NB4 (cell line): ENCODE measurements around the gene TAS2R38.

Experiments used
- DNase-seq: peaks from one replicate; pipeline ENCODE4 v3.0.0; 2010; ENCODE audit warnings: low read depth
- H3K4me3 ChIP-seq: one replicate; pipeline ENCODE4 v1.5.1; 2011; ENCODE audit warnings: mild to moderate bottlenecking, low read depth, low read length, moderate library complexity
- MAX ChIP-seq: IDR thresholded peaks from 2 replicates; pipeline ENCODE4 v1.6.1; 2011; ENCODE audit warnings: low read depth, low read length
- MYC ChIP-seq: IDR thresholded peaks from 2 replicates; pipeline ENCODE4 v1.6.1; 2011; ENCODE audit warnings: low read depth, low read length
- POLR2A ChIP-seq: IDR thresholded peaks from 2 replicates; pipeline ENCODE4 v1.6.1; 2011; ENCODE audit warnings: mild to moderate bottlenecking; ENCODE audit not compliant: insufficient read length; ENCODE audit errors: extremely low read depth
- TF ChIP-seq, protein P1 (sequence below): IDR thresholded peaks from one replicate; pipeline ENCODE4 v1.5.1; 2012; ENCODE audit warnings: low read depth, low read length

TAS2R38 gene

GRCh38 chr7:141986923-141987322 is 13.3 kb upstream of the TAS2R38 start:
- no peak overlapping the region for H3K4me3 ChIP-seq
- no peak for TF ChIP-seq POLR2A
- DNase-seq = no peak

- peak overlapping the region; percentile 60 for H3K4me3 ChIP-seq
- DNase-seq = peak; percentile 48
These were observed 12.4 kb upstream of the TAS2R38 start for GRCh38 chr7:141985926-141986325.

- TF ChIP-seq, protein P1, sequence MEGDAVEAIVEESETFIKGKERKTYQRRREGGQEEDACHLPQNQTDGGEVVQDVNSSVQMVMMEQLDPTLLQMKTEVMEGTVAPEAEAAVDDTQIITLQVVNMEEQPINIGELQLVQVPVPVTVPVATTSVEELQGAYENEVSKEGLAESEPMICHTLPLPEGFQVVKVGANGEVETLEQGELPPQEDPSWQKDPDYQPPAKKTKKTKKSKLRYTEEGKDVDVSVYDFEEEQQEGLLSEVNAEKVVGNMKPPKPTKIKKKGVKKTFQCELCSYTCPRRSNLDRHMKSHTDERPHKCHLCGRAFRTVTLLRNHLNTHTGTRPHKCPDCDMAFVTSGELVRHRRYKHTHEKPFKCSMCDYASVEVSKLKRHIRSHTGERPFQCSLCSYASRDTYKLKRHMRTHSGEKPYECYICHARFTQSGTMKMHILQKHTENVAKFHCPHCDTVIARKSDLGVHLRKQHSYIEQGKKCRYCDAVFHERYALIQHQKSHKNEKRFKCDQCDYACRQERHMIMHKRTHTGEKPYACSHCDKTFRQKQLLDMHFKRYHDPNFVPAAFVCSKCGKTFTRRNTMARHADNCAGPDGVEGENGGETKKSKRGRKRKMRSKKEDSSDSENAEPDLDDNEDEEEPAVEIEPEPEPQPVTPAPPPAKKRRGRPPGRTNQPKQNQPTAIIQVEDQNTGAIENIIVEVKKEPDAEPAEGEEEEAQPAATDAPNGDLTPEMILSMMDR = no peak
- TF ChIP-seq MYC (no peak), MAX (no peak), POLR2A (no peak)
- no peak for DNase-seq
These were observed 6.0 kb upstream of the TAS2R38 start for GRCh38 chr7:141979568-141979967.

DNA sequence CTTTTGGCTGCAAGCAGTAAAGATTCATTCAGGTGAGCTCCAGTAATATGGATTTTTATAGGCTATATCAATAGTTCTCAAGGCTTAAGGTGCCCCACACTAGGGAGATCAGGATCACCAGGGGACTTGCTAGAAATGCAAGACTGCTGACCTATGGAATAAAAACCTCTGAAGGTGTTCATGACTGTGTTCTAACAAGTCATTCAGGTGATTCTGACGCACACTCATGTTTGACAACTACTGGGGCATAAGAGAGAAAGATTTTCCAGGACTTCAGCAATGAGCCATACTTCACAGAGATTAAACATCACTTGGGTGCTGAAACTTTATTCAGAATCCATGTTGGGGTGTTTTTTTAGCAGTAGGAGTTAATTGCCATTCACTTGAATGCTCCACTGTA is 4.8 kb upstream of the TAS2R38 start:
- DNase-seq = no peak

More at GRCh38 chr7:141979568-141979967, 6.0 kb upstream of the TAS2R38 start:
- H3K4me3 ChIP-seq = no peak overlapping the region

GRCh38 chr7:141976524-141977245 is 3.1 kb upstream of the TAS2R38 start:
- H3K4me3 ChIP-seq = no peak overlapping the region
- DNase-seq = no peak
- TF ChIP-seq MYC = no peak
- no peak for TF ChIP-seq POLR2A
- no peak for TF ChIP-seq MAX
- TF ChIP-seq, protein P1 = no peak

More for the DNA sequence above, 4.8 kb upstream of the TAS2R38 start:
- TF ChIP-seq MYC = no peak
- TF ChIP-seq MAX = no peak
- TF ChIP-seq POLR2A = no peak
- TF ChIP-seq, protein P1 = no peak
- no peak overlapping the region for H3K4me3 ChIP-seq

DNA sequence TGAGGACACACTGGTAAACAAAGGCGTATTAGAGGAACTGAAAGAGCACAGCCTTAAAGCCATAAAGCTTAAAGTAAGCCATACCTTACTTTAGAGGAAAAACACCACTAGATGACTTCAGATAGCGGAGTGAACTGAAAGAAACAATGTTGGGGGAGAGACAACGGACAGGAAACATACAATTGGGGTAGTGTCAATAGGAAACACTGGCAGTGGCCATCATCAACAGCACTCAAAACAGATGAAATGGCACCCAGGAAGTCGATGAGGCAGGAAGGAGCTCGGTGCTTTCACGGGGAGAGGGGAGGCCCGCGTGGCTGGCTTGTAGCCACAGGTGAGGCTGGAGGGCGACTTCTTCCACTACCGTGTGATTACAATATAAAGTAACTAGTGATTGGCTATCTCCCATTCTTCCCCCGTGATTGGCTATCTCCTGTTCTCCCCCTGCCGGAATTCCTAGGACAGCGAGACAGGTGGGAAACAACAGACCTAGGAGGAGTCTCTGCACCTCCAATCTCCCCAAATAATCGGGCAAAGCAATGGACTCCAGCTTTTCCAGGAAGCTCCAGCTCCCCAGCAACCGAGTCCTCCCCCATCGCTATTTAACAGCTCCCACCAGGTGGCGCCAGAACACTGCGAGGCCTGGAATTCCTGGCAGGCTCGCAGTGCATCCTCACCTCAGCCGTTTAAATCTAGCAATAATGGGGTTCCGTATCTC is 2.4 kb upstream of the TAS2R38 start:
- H3K4me3 ChIP-seq = peak overlapping the region; percentile 27
- TF ChIP-seq, protein P1 = peak; percentile 96
- TF ChIP-seq MAX (no peak), POLR2A (no peak)
- peak; percentile 86 for DNase-seq

DNA sequence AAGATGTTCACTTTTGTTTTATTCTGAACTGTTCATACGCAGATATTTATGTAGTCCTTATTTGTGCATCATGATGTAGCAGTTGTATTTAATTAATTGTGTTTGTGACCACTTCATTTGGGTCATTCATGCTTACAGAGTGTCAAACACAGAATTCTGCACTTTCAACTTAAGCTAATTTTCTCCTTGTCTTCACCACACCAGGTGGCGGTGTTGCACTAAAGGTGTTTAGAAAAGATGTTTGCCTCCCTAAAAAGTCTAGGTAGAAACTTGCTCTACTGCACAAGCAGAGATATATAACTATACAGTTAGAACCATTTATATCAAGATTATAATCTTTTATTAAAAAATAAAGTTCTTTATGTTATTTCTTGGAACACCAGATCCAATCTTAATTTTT is 1.3 kb upstream of the TAS2R38 start:
- TF ChIP-seq, protein P1 = peak; percentile 46
- TF ChIP-seq MYC (no peak), MAX (no peak), POLR2A (no peak)
- peak; percentile 60 for DNase-seq
- H3K4me3 ChIP-seq = no peak overlapping the region
